IPS-20b (cell line): ENCODE measurements around the gene UCK1.

ENCODE experiments used
- H3K27ac ChIP-seq: one replicate; pipeline ENCODE4 v1.5.1; 2013; ENCODE audit warnings: low read length
- H3K27me3 ChIP-seq: 2 replicates; pipeline ENCODE4 v1.6.1; 2013; ENCODE audit warnings: mild to moderate bottlenecking, low read length, inconsistent platforms; ENCODE audit not compliant: insufficient read depth
- H3K36me3 ChIP-seq: 2 replicates; pipeline ENCODE4 v1.6.1; 2013; ENCODE audit warnings: low read depth, mild to moderate bottlenecking, inconsistent platforms, low read length, moderate library complexity; ENCODE audit not compliant: insufficient read depth
- H3K4me1 ChIP-seq: 2 replicates; pipeline ENCODE4 v1.6.1; 2013; ENCODE audit warnings: mild to moderate bottlenecking, control low read depth, inconsistent platforms, low read length, moderate library complexity; ENCODE audit not compliant: insufficient read depth
- H3K4me3 ChIP-seq: 2 replicates; pipeline ENCODE4 v1.5.1; 2013; ENCODE audit warnings: mild to moderate bottlenecking, low read length, inconsistent platforms
- H3K9ac ChIP-seq: 2 replicates; pipeline ENCODE4 v1.6.1; 2013; ENCODE audit warnings: low read depth, mild to moderate bottlenecking, inconsistent platforms, low read length, moderate library complexity
- H3K9me3 ChIP-seq: 2 replicates; pipeline ENCODE4 v1.6.1; 2013; ENCODE audit warnings: mild to moderate bottlenecking, low read depth, low read length, inconsistent platforms; ENCODE audit not compliant: insufficient read depth

Gene UCK1

DNA sequence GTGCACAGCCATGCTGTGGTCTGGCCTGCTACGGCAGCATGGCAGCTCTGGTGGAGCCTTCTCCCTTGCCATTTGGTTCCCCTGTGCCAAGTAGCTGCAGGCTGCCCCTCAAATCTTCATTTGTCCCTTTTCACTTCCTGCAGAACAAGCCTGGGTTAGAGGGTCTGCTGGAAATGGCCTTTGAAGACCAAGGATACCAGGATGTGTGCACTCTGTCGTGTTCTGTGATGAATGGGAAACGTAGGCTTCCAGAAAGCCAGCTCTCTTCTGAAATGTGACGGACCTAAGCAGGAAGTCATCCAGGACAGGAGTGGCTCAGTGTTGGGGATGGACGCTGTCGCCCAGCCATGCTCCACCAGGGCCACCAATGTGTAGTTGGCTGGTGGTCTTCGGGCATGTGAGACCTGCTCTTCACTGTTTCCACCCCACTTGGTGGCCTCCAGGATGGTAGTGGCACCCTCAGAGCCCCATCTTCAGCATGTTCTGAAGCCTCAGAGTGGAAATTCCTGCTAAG, 31.8 kb downstream of the UCK1 start:
- Histone ChIP-seq H3K9me3 (no peaks in the 10 kb centered on the region), H3K9ac (no peak overlapping the region; the same call in 1 of the 2 replicates), H3K27ac (no peak overlapping the region), H3K27me3 (peaks cover 12% of the 10 kb centered on the region), H3K4me3 (no peak overlapping the region), H3K4me1 (no peaks in the 10 kb centered on the region), H3K36me3 (peaks cover 63% of the 10 kb centered on the region)

DNA sequence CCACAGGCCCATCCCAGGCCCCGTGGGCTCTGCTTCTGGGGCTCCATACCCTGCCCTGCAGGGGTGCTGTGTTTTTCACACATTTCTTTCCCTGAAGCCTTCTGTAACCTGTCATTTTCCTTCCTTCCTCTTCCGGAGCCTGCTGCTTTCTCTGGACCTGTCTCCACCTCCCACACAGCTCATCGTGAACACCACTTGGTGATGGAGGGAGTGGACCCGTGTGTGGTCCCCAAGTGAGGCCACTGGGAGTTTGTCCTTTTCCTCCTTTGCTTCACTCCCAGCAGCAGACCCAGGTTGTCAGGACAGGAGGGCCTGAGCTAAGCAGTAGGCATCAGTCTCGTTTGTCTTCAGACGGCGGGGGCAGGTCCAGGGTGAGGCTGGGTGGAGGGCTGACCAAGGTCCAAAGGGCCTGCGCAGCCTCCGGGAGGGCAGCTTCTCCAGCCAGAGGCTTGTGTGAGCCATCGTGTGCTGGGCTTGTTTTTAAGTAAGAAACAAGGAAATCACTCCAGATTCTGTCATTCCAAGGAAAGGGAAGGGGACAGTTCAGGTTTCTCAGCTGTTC, 34.1 kb downstream of the UCK1 start:
- peaks cover 87% of the 10 kb centered on the region for H3K36me3 ChIP-seq
- H3K27ac ChIP-seq = no peak overlapping the region
- no peaks in the 10 kb centered on the region for H3K4me1 ChIP-seq
- H3K9ac ChIP-seq = no peak overlapping the region
- no peak overlapping the region for H3K4me3 ChIP-seq
- H3K27me3 ChIP-seq = no peaks in the 10 kb centered on the region
- no peaks in the 10 kb centered on the region for H3K9me3 ChIP-seq

DNA sequence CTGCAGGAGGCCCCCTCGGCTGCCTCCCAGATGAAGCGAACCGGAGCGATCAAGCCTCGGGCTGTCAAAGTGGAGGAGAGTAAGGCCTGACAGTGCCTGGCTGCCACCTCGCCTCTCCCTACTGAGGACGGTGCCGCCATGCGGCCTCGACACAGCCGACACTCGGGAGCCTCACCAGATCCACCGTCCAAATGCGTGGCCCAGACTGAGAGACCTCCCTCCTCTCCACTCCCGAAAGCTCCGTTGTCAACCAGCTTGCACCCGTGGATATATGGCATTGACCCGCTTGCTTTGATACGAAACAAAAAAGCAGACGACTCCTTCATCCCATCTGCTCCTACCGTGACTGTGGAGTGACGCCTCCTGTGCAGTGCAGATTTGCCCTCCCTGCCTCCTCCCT, 35.3 kb downstream of the UCK1 start:
- Histone ChIP-seq H3K36me3 (peaks cover 98% of the 10 kb centered on the region), H3K27me3 (no peaks in the 10 kb centered on the region), H3K9ac (no peak overlapping the region), H3K27ac (no peak overlapping the region), H3K4me1 (no peaks in the 10 kb centered on the region), H3K4me3 (no peak overlapping the region), H3K9me3 (no peaks in the 10 kb centered on the region)

DNA sequence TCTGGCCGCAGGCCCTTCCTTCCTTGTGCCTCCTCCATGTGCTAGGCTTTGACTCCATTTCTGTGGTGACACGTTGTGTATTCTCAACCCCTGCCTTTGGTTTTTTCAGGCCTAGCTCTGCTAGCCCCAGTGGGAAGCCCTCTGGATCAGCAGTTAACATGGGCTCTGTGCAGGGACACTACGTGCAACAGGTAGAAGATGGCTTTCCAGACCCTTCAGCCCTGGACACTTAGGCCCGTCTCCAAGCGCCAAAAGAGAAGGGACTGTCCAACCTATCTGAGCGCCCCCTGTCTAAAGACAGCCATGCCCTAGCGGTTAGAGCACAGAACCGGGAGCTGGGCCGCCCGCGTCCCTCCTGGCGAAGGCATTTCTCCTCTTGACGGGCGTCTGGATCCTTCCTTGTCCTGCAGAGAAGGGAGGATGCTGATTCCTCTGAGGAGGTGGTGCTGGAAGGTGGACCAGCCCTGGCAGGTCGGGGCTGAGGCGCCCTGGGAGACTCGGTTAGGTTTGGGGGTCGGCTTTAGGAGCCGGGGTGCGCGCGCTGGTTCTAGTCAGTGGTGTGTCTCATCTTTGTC, 36.7 kb downstream of the UCK1 start:
- Histone ChIP-seq H3K27me3 (no peaks in the 10 kb centered on the region), H3K4me1 (no peaks in the 10 kb centered on the region), H3K36me3 (peaks cover 100% of the 10 kb centered on the region), H3K9me3 (no peaks in the 10 kb centered on the region), H3K9ac (no peak overlapping the region), H3K4me3 (no peak overlapping the region), H3K27ac (no peak overlapping the region)

DNA sequence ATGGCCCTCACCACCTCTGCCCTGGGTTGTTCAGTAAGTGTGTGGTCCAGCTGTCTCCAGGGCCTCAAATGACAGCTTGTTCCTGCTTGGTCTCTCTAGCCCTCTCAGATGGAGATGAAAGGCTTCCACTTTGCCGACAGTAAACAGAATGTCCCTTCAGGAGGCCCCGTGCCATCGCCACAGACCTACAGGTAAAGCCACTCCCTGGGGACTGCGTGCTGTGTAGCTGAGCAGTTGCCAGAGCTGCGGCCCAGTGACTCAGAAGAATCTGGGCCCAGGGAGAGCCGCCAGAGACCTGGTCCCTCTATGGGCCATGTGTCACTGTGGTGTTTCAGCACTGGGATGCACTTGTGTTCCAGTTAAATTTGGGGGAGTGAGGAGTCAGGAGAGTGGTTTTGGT, 39.0 kb downstream of the UCK1 start:
- Histone ChIP-seq H3K9me3 (no peaks in the 10 kb centered on the region), H3K27ac (no peak overlapping the region), H3K4me3 (no peak overlapping the region), H3K4me1 (no peaks in the 10 kb centered on the region), H3K9ac (no peak overlapping the region), H3K36me3 (peaks cover 100% of the 10 kb centered on the region), H3K27me3 (no peaks in the 10 kb centered on the region)

DNA sequence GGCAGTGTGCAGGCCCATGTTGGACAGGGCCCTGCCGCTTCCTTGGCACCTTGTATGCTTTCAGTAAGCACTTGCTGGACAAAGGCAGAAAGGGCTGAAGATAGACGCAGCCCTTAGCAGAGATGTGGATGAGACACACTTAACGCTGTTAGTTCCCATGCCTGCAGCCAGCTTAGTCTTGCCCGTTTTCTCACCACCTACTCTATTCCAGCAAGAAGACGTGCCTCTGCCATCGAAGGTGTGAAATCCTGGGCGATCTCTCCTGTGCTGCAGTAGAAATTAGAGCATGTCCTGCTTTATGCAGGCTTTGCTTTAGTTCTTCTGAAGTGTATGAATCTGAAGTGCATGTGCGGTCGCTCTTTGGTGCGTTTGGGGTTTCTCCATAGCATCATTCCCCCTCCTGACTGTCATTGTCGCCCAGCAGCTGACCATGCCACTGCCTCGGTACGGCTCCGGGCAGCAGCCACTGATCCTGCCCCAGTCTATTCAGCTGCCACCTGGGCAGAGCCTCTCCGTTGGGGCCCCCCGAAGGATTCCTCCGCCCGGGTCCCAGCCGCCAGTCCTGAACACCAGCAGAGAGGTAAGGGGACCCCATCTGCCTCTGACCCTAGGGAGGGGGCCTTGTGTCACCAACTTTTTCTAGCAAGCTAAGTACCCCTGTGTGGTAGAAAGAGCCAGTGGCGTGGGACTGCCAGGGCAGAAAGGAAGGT, 39.9 kb downstream of the UCK1 start:
- H3K27me3 ChIP-seq = no peaks in the 10 kb centered on the region
- no peak overlapping the region for H3K27ac ChIP-seq
- peaks cover 100% of the 10 kb centered on the region for H3K36me3 ChIP-seq
- no peaks in the 10 kb centered on the region for H3K9me3 ChIP-seq
- H3K4me1 ChIP-seq = no peaks in the 10 kb centered on the region
- no peak overlapping the region for H3K9ac ChIP-seq
- H3K4me3 ChIP-seq = no peak overlapping the region

DNA sequence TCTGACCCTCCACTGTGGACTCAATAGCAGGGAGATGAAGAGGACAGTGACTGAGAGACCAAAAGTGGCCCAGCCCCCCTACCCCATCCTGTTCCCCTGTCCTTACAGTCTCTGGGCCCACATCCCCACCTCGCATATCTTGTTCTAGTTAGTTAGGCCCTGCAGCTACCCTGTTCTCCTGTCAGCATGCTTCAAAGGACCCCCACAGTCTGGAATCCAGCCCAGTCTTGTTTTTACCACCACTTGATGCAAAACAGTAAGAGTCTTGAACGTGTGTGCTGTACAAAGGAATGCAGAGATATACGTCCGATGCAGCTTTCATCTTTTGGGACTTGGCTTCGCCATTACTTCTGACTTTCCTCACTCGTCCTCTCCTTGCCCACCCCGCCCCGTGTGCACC, 40.5 kb downstream of the UCK1 start:
- H3K4me1 ChIP-seq = no peaks in the 10 kb centered on the region
- peaks cover 100% of the 10 kb centered on the region for H3K36me3 ChIP-seq
- H3K9ac ChIP-seq = no peak overlapping the region
- H3K4me3 ChIP-seq = no peak overlapping the region
- no peaks in the 10 kb centered on the region for H3K9me3 ChIP-seq
- no peak overlapping the region for H3K27ac ChIP-seq
- no peaks in the 10 kb centered on the region for H3K27me3 ChIP-seq

DNA sequence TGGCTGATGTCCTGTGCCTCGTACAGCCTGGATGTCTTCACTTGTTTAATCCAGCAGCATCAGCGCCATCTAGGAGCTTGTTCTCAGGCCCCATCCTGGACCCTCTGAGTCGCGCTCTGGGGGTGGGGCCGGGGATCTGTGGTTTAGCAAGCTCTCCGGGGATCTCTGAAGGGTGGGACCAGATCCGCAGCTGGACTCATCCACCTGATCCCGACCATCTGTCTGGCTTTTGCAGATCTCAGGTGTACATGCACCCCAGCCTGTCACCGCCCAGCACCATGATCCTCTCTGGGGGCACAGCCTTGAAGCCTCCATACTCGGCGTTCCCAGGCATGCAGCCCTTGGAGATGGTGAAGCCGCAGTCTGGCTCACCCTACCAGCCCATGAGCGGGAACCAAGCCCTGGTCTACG, 43.4 kb downstream of the UCK1 start:
- Histone ChIP-seq H3K27ac (no peak overlapping the region), H3K36me3 (peaks cover 100% of the 10 kb centered on the region), H3K4me3 (no peak overlapping the region), H3K4me1 (no peaks in the 10 kb centered on the region), H3K9ac (no peak overlapping the region), H3K27me3 (no peaks in the 10 kb centered on the region), H3K9me3 (no peaks in the 10 kb centered on the region)

DNA sequence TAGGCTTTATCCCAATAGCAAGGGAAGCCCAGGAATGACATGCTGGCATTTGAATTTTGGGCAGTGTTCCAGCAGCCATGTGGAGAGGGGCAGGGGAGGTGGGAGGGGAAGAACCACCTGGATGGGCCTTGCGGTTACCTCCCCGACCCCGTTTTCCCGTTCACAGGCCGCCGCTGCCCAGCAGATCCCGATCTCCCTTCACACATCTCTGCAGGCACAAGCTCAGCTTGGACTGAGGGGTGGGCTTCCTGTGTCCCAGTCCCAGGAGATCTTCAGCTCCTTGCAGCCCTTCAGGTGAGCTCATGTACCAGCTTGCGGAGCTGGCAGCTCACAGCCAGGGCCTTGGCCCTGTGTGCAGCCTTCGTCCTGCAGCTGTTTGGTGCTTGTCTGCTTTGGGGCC, 44.1 kb downstream of the UCK1 start:
- Histone ChIP-seq H3K36me3 (peaks cover 100% of the 10 kb centered on the region), H3K27ac (no peak overlapping the region), H3K9me3 (no peaks in the 10 kb centered on the region), H3K4me1 (no peaks in the 10 kb centered on the region), H3K27me3 (no peaks in the 10 kb centered on the region), H3K9ac (no peak overlapping the region), H3K4me3 (no peak overlapping the region)

DNA sequence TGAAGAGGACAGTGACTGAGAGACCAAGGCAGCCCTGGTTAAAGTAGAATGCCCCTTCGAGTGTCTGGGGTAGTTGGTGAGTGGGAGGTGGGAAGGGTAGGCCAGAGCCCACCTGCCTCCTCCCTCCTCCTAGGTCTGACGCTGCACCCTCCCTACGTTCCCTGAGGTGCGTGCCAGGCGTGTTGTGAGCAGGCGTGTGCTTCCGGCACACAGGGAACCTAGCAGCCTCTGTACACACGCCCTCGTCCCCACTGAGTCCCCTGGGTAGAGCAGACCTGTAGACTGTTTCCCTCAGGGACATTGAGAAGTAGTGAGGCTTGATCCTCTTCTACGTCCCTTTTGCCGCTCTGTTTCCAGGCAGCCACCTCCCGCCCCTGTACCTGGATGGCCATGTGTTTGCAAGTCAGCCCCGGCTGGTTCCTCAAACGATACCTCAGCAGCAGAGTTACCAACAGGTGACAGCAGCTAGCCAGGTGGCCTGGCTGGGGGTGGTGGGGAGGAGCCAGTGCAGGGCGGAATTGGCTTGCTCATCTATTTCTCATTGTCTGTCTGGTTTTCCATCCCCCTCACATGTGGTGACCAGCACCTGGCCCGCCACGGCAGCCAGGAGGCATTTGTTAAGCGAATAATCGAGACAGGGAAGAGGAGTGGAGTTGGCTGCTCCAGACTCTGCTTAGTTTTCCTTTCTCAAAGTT, 45.2 kb downstream of the UCK1 start:
- Histone ChIP-seq H3K9ac (no peak overlapping the region), H3K4me1 (no peaks in the 10 kb centered on the region), H3K27me3 (no peaks in the 10 kb centered on the region), H3K4me3 (no peak overlapping the region), H3K9me3 (no peaks in the 10 kb centered on the region), H3K36me3 (peaks cover 98% of the 10 kb centered on the region), H3K27ac (no peak overlapping the region)

DNA sequence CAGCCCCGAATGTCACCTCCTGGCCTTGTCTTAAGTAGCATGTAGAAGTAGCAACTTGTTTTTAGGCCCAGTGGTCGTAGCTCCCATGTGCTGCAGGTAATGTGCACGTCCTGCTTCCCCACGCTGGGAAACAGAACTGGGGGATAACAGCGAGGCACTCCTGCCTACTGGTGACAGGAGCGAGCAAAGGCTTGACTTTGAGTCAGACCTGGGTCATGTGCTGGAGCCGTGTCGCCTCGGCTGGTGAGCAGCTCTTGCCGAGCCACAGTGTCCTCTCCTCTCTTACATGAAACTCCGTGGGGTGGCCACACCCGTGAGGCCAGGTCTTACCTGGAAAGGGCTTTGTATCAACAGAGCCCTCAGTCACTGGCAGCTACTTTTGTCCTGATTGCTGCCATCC, 45.9 kb downstream of the UCK1 start:
- Histone ChIP-seq H3K9ac (no peak overlapping the region), H3K27ac (no peak overlapping the region), H3K9me3 (no peaks in the 10 kb centered on the region), H3K36me3 (peaks cover 98% of the 10 kb centered on the region), H3K4me1 (no peaks in the 10 kb centered on the region), H3K27me3 (no peaks in the 10 kb centered on the region), H3K4me3 (no peak overlapping the region)
